A549 (cell line): ENCODE results near the gene ZNF33A. TPM values are rescaled to one million over a fixed set of nuclear protein-coding genes. Genes with fewer than 3 reads are reported as not detected.

Experiments used
- ATAC-seq, 2 experiments: fragments of 200-7000 bp in 1 of 2; fragments of >200 bp in 1 of 2; cut with Nextera tagmentation in 1 of 2; cut with Tn5 transposase in 1 of 2; 3 replicates each; pipeline versions ENCODE4 v1.8.0 to v1.9.1; 2018 to 2020; ENCODE audit warnings: mild to moderate bottlenecking in 1 of 2, moderate library complexity in 1 of 2
- CTCF ChIA-PET: fragments of 300-600 bp; sonication (Branson Sonifier 250); formaldehyde crosslinking; extraction: SDS; loops from one replicate; lab custom pipeline; 2021; ENCODE audit warnings: antibody characterized with exemption, inconsistent platforms; lab: Yijun Ruan, JAX
- POLR2A ChIA-PET: fragments of 350-600 bp; formaldehyde crosslinking; extraction: SDS; loops from one replicate; lab custom pipeline; 2021; ENCODE audit warnings: antibody characterized with exemption, inconsistent platforms; lab: Yijun Ruan, JAX
- DNase-seq, 2 experiments: peaks; one replicate each; pipeline versions ENCODE4 v3.0.0 to v3.0.0-alpha.2; 2011 to 2016; ENCODE audit warnings: low read depth in 1 of 2, low spot score in 1 of 2
- FAIRE-seq: peaks from 2 replicates; lab custom pipeline; 2011; peaks lifted over from hg19 to GRCh38; lab: Jason Lieb, UNC
- H3K27ac ChIP-seq, 2 experiments: fragments of >200 bp; sonication (Bioruptor Twin); formaldehyde crosslinking; 3 replicates each; pipeline ENCODE4 v1.5.1; 2016 to 2017
- H3K4me1 ChIP-seq: fragments of >200 bp; sonication (Bioruptor Twin); formaldehyde crosslinking; 3 replicates; pipeline ENCODE4 v1.6.1; 2016
- H3K4me2 ChIP-seq: fragments of >200 bp; sonication (Bioruptor Twin); formaldehyde crosslinking; 3 replicates; pipeline ENCODE4 v1.6.1; 2016
- H3K4me3 ChIP-seq: fragments of >200 bp; sonication (Bioruptor Twin); formaldehyde crosslinking; 3 replicates; pipeline ENCODE4 v1.5.1; 2016
- H3K9me3 ChIP-seq: fragments of >200 bp; sonication (Bioruptor Twin); formaldehyde crosslinking; 3 replicates; pipeline ENCODE4 v1.6.1; 2016
- BCL3 ChIP-seq: fragments of >200 bp; sonication (Bioruptor Twin); formaldehyde crosslinking; IDR thresholded peaks from 3 replicates; pipeline ENCODE4 v1.6.1; 2016
- BHLHE40 ChIP-seq: IDR thresholded peaks from 2 replicates; pipeline ENCODE4 v1.6.1; 2012; ENCODE audit warnings: low read depth, low read length, inconsistent platforms
- CBX2 ChIP-seq: fragments of 200-600 bp; sonication (generic); IDR thresholded peaks from 2 replicates; pipeline ENCODE4 v1.6.1; 2016; ENCODE audit warnings: low read depth, mild to moderate bottlenecking, borderline replicate concordance
- CEBPB ChIP-seq, 2 experiments: fragments of >200 bp in 1 of 2; sonication (Bioruptor Twin) in 1 of 2; formaldehyde crosslinking in 1 of 2; IDR thresholded peaks; 2 replicates each; pipeline ENCODE4 v1.6.1; 2012 to 2016
- CHD4 ChIP-seq: fragments of 200-600 bp; sonication (generic); IDR thresholded peaks from 2 replicates; pipeline ENCODE4 v1.6.1; 2016; ENCODE audit warnings: antibody characterized with exemption, mild to moderate bottlenecking, borderline replicate concordance
- CTCF ChIP-seq: fragments of >200 bp; sonication (Bioruptor Twin); formaldehyde crosslinking; IDR thresholded peaks from 3 replicates; pipeline ENCODE4 v1.5.1; 2016
- ELK1 ChIP-seq: fragments of 150-350 bp; IDR thresholded peaks from 2 replicates; pipeline ENCODE4 v1.6.1; 2014; ENCODE audit warnings: low read depth, mild to moderate bottlenecking, low read length
- EP300 ChIP-seq, 2 experiments: fragments of >200 bp; sonication (Bioruptor Twin); formaldehyde crosslinking; IDR thresholded peaks; 2 replicates in 1 of 2; 3 replicates in 1 of 2; pipeline ENCODE4 v1.6.1; 2016 to 2017
- ESRRA ChIP-seq: fragments of 150-350 bp; IDR thresholded peaks from 2 replicates; pipeline ENCODE4 v1.6.1; 2014; ENCODE audit warnings: mild to moderate bottlenecking, low read length, borderline replicate concordance
- FOSB ChIP-seq: fragments of 250-450 bp; sonication (Bioruptor Pico); IDR thresholded peaks from 2 replicates; pipeline ENCODE4 v1.5.0; 2020; ENCODE audit warnings: mild to moderate bottlenecking, moderate library complexity
- FOSL2 ChIP-seq, 2 experiments: fragments of 450-650 bp in 1 of 2; fragments of >200 bp in 1 of 2; sonication (Bioruptor Twin) in 1 of 2; formaldehyde crosslinking; IDR thresholded peaks; 2 replicates each; pipeline versions ENCODE4 v1.5.0 to v1.6.1; 2016 to 2020; ENCODE audit warnings: mild to moderate bottlenecking in 1 of 2, moderate library complexity in 1 of 2
- FOXS1 ChIP-seq: fragments of 250-450 bp; sonication (Bioruptor Pico); IDR thresholded peaks from 2 replicates; pipeline ENCODE4 v1.5.0; 2020; ENCODE audit warnings: mild to moderate bottlenecking, moderate library complexity
- HDAC2 ChIP-seq: fragments of 200-600 bp; sonication (generic); IDR thresholded peaks from 2 replicates; pipeline ENCODE4 v1.6.1; 2016
- HES2 ChIP-seq: fragments of >200 bp; sonication (Bioruptor Twin); formaldehyde crosslinking; IDR thresholded peaks from 2 replicates; pipeline ENCODE4 v1.6.1; 2016
- HOXA7 ChIP-seq: fragments of 250-450 bp; sonication (Bioruptor Pico); IDR thresholded peaks from 2 replicates; pipeline ENCODE4 v1.5.0; 2020; ENCODE audit warnings: mild to moderate bottlenecking, moderate library complexity
- HOXB13 ChIP-seq: fragments of 250-450 bp; sonication (Bioruptor Pico); IDR thresholded peaks from 2 replicates; pipeline ENCODE4 v1.5.0; 2020; ENCODE audit warnings: low read depth, mild to moderate bottlenecking, moderate library complexity
- JUNB ChIP-seq: fragments of >200 bp; sonication (Bioruptor Twin); formaldehyde crosslinking; IDR thresholded peaks from 2 replicates; pipeline ENCODE4 v1.6.1; 2016
- KDM1A ChIP-seq: fragments of 200-600 bp; sonication (generic); IDR thresholded peaks from 2 replicates; pipeline ENCODE4 v1.6.1; 2016; ENCODE audit warnings: low read depth, mild to moderate bottlenecking
- KDM5A ChIP-seq: fragments of 200-600 bp; sonication (generic); IDR thresholded peaks from 2 replicates; pipeline ENCODE4 v1.6.1; 2016; ENCODE audit warnings: antibody characterized with exemption, mild to moderate bottlenecking
- PBX3 ChIP-seq: IDR thresholded peaks from 2 replicates; pipeline ENCODE4 v1.6.1; 2012
- PHF8 ChIP-seq: fragments of 200-600 bp; sonication (generic); IDR thresholded peaks from 2 replicates; pipeline ENCODE4 v1.6.1; 2016; ENCODE audit warnings: low read depth, mild to moderate bottlenecking, antibody characterized with exemption, moderate library complexity, borderline replicate concordance
- POLR2A ChIP-seq: IDR thresholded peaks from 2 replicates; pipeline ENCODE4 v1.6.1; 2012; ENCODE audit warnings: mild to moderate bottlenecking, low read length
- RCOR1 ChIP-seq: fragments of 150-350 bp; IDR thresholded peaks from 2 replicates; pipeline ENCODE4 v1.6.1; 2014; ENCODE audit warnings: antibody characterized with exemption, low read length, low read depth
- RFX5 ChIP-seq: fragments of 450-650 bp; IDR thresholded peaks from 2 replicates; pipeline ENCODE4 v1.7.1; 2014; ENCODE audit warnings: antibody characterized with exemption, mild to moderate bottlenecking, moderate library complexity
- SMC3 ChIP-seq: fragments of >200 bp; sonication (Bioruptor Twin); formaldehyde crosslinking; IDR thresholded peaks from 3 replicates; pipeline ENCODE4 v1.6.1; 2018; ENCODE audit warnings: inconsistent platforms
- USF2 ChIP-seq: fragments of 450-650 bp; IDR thresholded peaks from 2 replicates; pipeline ENCODE4 v1.6.1; 2014; ENCODE audit warnings: antibody characterized with exemption
- ZNF302 ChIP-seq: fragments of 250-450 bp; sonication (Bioruptor Pico); IDR thresholded peaks from 2 replicates; pipeline ENCODE4 v1.9.0; 2021; ENCODE audit warnings: inconsistent platforms, mild to moderate bottlenecking, moderate library complexity
- WGBS: methylation state at CpG from one replicate; pipeline ENCODE4 v1.1.6; 2017; ENCODE audit errors: missing lambda C conversion rate; 5-methylcytosine and 5-hydroxymethylcytosine counted together
- polyA plus RNA-seq, 4 experiments: library from polyadenylated mRNA; depleted of rRNA in 3 of 4; stranded (reverse); fragments of >200 nt; fragmentation: RNase III in 1 of 4; extraction: RNeasy Plus Mini Kit Qiagen cat#74134 plus additional on column Dnase treatment in 1 of 4; gene quantifications; 2 replicates in 3 of 4; 3 replicates in 1 of 4; pipeline ENCODE4 v1.2.3, GENCODE V29; 2011 to 2017

ZNF33A gene
- polyA plus RNA-seq, 2 of the 4 experiments (the other 2 are of a cell fraction): 15.6 to 18.7 TPM

GRCh38 chr10:38025283-38025682 is 14.8 kb downstream of the ZNF33A start:
- ATAC-seq: no peak
- POLR2A ChIA-PET: no interaction called here
- no peak for FAIRE-seq

GRCh38 chr10:38027986-38028385 is 17.5 kb downstream of the ZNF33A start:
- Histone ChIP-seq H3K4me2 (no peak overlapping the region), H3K4me1 (no peaks in the 10 kb centered on the region)
- TF ChIP-seq SMC3 (no peak), FOSB (CRISPR knock-in tag) (no peak), ZNF302 (no peak), CBX2 (no peak), HDAC2 (no peak), KDM5A (no peak), PHF8 (no peak), BHLHE40 (no peak), HES2 (no peak), FOXS1 (no peak), JUNB (no peak), HOXB13 (CRISPR knock-in tag) (no peak)
- TF ChIP-seq, all 56 proteins: peak for 0
- no peak for FAIRE-seq
- Histone ChIP-seq H3K9me3 (peaks cover 10% of the 10 kb centered on the region), H3K27ac (no peak overlapping the region), H3K4me3 (no peak overlapping the region)
- WGBS: 92% methylated on average over 1 of the region's 1 CpG
- no peak for ATAC-seq
- ChIA-PET CTCF (interaction anchor here (2.5 kb wide), 1 partner anchor 51 kb away, joined by 5 read pairs; no protein-coding TSS in a partner anchor), POLR2A (no interaction called here)
- no peak for DNase-seq

More at GRCh38 chr10:38025283-38025682, 14.8 kb downstream of the ZNF33A start:
- Histone ChIP-seq H3K4me2 (no peak overlapping the region), H3K27ac (no peak overlapping the region), H3K9me3 (peaks cover 10% of the 10 kb centered on the region), H3K4me3 (no peak overlapping the region), H3K4me1 (no peaks in the 10 kb centered on the region)
- TF ChIP-seq RFX5 (no peak), SMC3 (no peak)
- whole genome bisulfite sequencing: 84% methylated on average over 3 of the region's 3 CpGs
- no peak for DNase-seq
- CTCF ChIA-PET: no interaction called here

- Histone ChIP-seq H3K9me3 (peaks cover 16% of the 10 kb centered on the region), H3K4me1 (no peaks in the 10 kb centered on the region), H3K27ac (no peak overlapping the region), H3K4me2 (no peak overlapping the region), H3K4me3 (no peak overlapping the region)
- ATAC-seq (no peak), FAIRE-seq (no peak), DNase-seq (no peak)
- ChIA-PET CTCF (no interaction called here), POLR2A (no interaction called here)
- WGBS: 92% methylated on average over 5 of the region's 5 CpGs
- TF ChIP-seq ESRRA: no peak
- TF ChIP-seq BHLHE40: no peak
- no peak for TF ChIP-seq HOXB13 (CRISPR knock-in tag)
- no peak for TF ChIP-seq PBX3
- no peak for TF ChIP-seq HOXA7 (CRISPR knock-in tag)
- no peak for TF ChIP-seq BCL3
- TF ChIP-seq PHF8: no peak
- TF ChIP-seq EP300 (IDR thresholded peaks at IDR 0.05): no peak
- no peak for TF ChIP-seq POLR2A
- TF ChIP-seq ELK1: no peak
- no peak for TF ChIP-seq HES2
- no peak for TF ChIP-seq KDM1A
- no peak for TF ChIP-seq CTCF
- TF ChIP-seq RCOR1: no peak
- TF ChIP-seq USF2: no peak
- TF ChIP-seq CHD4: no peak
- no peak for TF ChIP-seq FOSL2 (IDR thresholded peaks at IDR 0.05)
- no peak for TF ChIP-seq FOSL2 (CRISPR knock-in tag; IDR thresholded peaks at IDR 0.05)
- TF ChIP-seq CEBPB (IDR thresholded peaks at IDR 0.05): no peak
Measured at GRCh38 chr10:38032886-38033285, 22.4 kb downstream of the ZNF33A start.
